Right lobe of liver (tissue), 6 donors: ENCODE data around the gene RNF8. TPM values are rescaled to one million over a fixed set of nuclear protein-coding genes. Genes with fewer than 3 reads are reported as not detected.

Source experiments
- ATAC-seq, 4 donors: fragments of 200-7000 bp; cut with Tn5 transposase; one replicate each; pipeline ENCODE4 v1.9.1; 2020; ENCODE audit warnings: mild to moderate bottlenecking in 4 of 4, moderate library complexity in 4 of 4
- DNase-seq, 3 donors: peaks; one replicate each; pipeline ENCODE4 v3.0.0-alpha.2; 2020
- H3K27ac ChIP-seq, 3 donors: fragments of 200-600 bp; one replicate each; pipeline ENCODE4 v1.8.0; 2022
- H3K27me3 ChIP-seq, 2 donors: fragments of 200-600 bp; one replicate each; pipeline ENCODE4 v1.8.0; 2022
- H3K36me3 ChIP-seq, 4 donors: fragments of 200-600 bp; sonication (generic) in 1 of 4; one replicate each; pipeline versions ENCODE4 v1.5.1 to v1.8.0; 2017 to 2022; ENCODE audit warnings: control low read depth in 1 of 4
- H3K4me1 ChIP-seq, 4 donors: fragments of 200-600 bp; sonication (generic) in 1 of 4; one replicate each; pipeline versions ENCODE4 v1.5.1 to v1.8.0; 2017 to 2022; ENCODE audit warnings: control low read depth in 1 of 4
- H3K4me3 ChIP-seq, 3 donors: fragments of 200-600 bp; one replicate each; pipeline ENCODE4 v1.8.0; 2022
- H3K9me3 ChIP-seq, 4 donors: fragments of 200-600 bp; sonication (generic) in 1 of 4; one replicate each; pipeline versions ENCODE4 v1.5.1 to v1.8.0; 2017 to 2022; ENCODE audit warnings: control low read depth in 1 of 4
- POLR2A ChIP-seq: fragments of 450-650 bp; IDR thresholded peaks from one replicate; pipeline ENCODE4 v1.6.1; 2017; ENCODE audit warnings: antibody characterized with exemption, mild to moderate bottlenecking
- WGBS: methylation state at CpG from one replicate; pipeline ENCODE4 v1.1.6; 2018; ENCODE audit warnings: low coverage, low lambda C conversion rate; ENCODE audit not compliant: insufficient coverage; ENCODE audit errors: missing lambda C conversion rate; 5-methylcytosine and 5-hydroxymethylcytosine counted together
- intact Hi-C, 2 donors: fragments of 100-400 bp; cut with DNase I; formaldehyde crosslinking; loops; one replicate each; pipeline versions ENCODE4 v1.11.2 to v1.14.1; 2022
- total RNA-seq, 6 experiments: library from RNA; depleted of rRNA in 2 of 6; stranded (reverse); fragments of >200 nt in 2 of 6; fragmentation: NEBNext Ultra II Directional in 3 of 6; extraction: Animal tissue kit (Norgen Biotek cat#: 25700) in 3 of 6; gene quantifications; one replicate each; pipeline versions ENCODE4 v1.1.0 to v1.2.4, GENCODE V29; 2016 to 2023
- TF ChIP-seq, protein P1 (sequence below), 4 donors: fragments of 200-600 bp in 3 of 4; fragments of 450-650 bp in 1 of 4; IDR thresholded peaks; one replicate each; pipeline versions ENCODE4 v1.5.1 to v1.8.0; 2016 to 2022; ENCODE audit warnings: antibody characterized with exemption in 4 of 4, mild to moderate bottlenecking in 2 of 4
- donor health status: DM: no; HTN: yes; CAD: no.
- donor health status: DM: no; HTN: no; CAD: no.
- donor health status: DM: no; HTN: no; CAD: no.
- donor health status: DM: no; HTN: yes; CAD: no.
- donor health status: DM: no; HTN: yes; CAD: no.

The RNF8 gene
- total RNA-seq, 6 experiments from 2014 or later = 4.3 to 7.1 (median 6.1) TPM

DNA sequence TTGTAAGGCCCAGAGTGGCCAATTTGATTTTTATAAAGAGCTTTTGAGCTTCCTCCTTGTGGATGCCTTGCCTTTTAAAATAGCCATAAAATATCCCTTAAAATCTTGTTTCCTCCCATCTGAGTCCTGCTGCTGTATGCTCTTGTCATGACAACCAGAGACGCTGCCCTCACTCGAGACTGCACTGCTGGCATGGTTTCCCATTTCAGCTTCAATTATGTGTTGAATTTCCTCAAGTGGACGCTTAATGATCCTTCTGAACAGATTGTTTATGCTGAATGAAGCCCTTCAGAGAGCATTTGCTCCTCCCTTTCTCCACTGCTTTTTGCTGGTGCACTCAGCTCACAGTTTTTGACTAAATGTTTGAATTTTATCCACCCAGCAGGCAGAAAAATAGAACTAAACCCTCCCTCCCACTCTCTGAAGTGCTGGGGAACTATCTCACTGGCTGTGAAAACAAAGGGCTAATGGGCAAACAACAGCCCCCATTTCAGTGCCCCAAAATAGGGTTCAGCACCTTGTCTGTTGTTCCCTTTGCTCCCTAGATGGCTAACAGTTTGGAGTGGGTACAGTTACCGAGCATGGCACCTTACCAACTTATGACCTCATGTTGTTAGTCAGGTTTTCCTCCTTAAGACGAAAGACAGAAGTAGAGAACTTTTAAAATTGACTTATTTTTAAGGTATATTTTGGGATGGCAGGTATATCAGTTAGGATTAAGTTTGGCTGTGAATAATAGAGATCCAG lies 45.5 kb upstream of the RNF8 start:
- intact Hi-C loops = no loop called here
- no peak overlapping the region for H3K4me3 ChIP-seq
- WGBS = 93% methylated on average over 4 of the region's 5 CpGs
- no peaks in the 10 kb centered on the region for H3K27me3 ChIP-seq
- no peak for ATAC-seq
- H3K27ac ChIP-seq = no peak overlapping the region
- no peaks in the 10 kb centered on the region for H3K36me3 ChIP-seq
- TF ChIP-seq POLR2A = no peak
- TF ChIP-seq, protein P1, sequence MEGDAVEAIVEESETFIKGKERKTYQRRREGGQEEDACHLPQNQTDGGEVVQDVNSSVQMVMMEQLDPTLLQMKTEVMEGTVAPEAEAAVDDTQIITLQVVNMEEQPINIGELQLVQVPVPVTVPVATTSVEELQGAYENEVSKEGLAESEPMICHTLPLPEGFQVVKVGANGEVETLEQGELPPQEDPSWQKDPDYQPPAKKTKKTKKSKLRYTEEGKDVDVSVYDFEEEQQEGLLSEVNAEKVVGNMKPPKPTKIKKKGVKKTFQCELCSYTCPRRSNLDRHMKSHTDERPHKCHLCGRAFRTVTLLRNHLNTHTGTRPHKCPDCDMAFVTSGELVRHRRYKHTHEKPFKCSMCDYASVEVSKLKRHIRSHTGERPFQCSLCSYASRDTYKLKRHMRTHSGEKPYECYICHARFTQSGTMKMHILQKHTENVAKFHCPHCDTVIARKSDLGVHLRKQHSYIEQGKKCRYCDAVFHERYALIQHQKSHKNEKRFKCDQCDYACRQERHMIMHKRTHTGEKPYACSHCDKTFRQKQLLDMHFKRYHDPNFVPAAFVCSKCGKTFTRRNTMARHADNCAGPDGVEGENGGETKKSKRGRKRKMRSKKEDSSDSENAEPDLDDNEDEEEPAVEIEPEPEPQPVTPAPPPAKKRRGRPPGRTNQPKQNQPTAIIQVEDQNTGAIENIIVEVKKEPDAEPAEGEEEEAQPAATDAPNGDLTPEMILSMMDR (IDR thresholded peaks at IDR 0.05) = no peak
- no peaks in the 10 kb centered on the region for H3K4me1 ChIP-seq
- H3K9me3 ChIP-seq = no peaks in the 10 kb centered on the region
- DNase-seq = no peak

DNA sequence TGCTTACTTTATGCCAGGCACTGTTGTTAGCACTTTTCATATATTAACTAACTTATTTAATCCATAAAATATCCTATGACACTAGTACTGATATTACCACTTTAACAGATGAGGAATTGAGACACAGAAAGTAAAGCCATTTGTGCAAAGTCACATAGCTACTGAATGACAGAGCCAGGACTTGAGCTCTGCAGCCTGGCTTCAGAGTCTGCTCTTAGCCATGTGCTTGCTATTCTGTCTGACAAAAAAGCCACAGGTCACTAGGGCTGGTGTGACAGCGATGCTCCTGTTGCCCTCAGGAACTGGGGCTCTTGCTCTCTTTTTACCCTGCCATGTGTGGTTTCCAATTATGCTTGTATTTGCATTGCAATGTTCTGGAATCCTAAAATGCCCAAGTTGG lies 44.7 kb upstream of the RNF8 start:
- intact Hi-C loops = no loop called here
- H3K36me3 ChIP-seq = peaks cover 0 to 3% (median 0%) of the 10 kb centered on the region in 4 donors
- WGBS = 100% methylated on average over 1 of the region's 1 CpG
- ATAC-seq (no peak), DNase-seq (no peak)
- no peak overlapping the region for H3K4me3 ChIP-seq
- H3K27ac ChIP-seq = no peak overlapping the region
- no peaks in the 10 kb centered on the region for H3K9me3 ChIP-seq
- H3K4me1 ChIP-seq = no peaks in the 10 kb centered on the region
- H3K27me3 ChIP-seq = no peaks in the 10 kb centered on the region
- TF ChIP-seq, protein P1 (IDR thresholded peaks at IDR 0.05) = no peak
- TF ChIP-seq POLR2A = no peak

DNA sequence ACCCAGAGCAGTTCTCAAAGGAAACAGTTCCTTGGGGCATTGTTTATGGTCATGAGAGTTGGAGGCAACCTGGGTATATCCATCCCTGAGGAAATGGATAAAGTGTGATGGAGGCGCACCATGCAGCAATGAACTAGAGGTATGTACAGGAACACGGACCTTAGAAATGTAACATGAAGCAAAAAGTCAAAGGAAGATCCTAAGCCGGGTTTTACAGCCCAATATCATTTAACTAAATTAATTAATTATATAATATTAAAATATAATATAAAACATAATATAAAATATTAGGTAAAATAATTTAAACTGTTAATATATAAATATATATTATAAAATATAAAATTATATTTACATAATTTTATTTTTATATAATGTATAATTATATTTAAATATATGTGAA lies 44.1 kb upstream of the RNF8 start:
- DNase-seq = no peak
- intact Hi-C loops = no loop called here
- Histone ChIP-seq H3K4me3 (no peak overlapping the region), H3K4me1 (no peaks in the 10 kb centered on the region), H3K27ac (no peak overlapping the region), H3K9me3 (no peaks in the 10 kb centered on the region), H3K36me3 (peaks cover 0 to 3% (median 0%) of the 10 kb centered on the region in 4 donors), H3K27me3 (no peaks in the 10 kb centered on the region)
- no peak for TF ChIP-seq POLR2A
- TF ChIP-seq, protein P1 (IDR thresholded peaks at IDR 0.05) = no peak
- 65% methylated on average over 3 of the region's 3 CpGs for WGBS
- no peak for ATAC-seq

DNA sequence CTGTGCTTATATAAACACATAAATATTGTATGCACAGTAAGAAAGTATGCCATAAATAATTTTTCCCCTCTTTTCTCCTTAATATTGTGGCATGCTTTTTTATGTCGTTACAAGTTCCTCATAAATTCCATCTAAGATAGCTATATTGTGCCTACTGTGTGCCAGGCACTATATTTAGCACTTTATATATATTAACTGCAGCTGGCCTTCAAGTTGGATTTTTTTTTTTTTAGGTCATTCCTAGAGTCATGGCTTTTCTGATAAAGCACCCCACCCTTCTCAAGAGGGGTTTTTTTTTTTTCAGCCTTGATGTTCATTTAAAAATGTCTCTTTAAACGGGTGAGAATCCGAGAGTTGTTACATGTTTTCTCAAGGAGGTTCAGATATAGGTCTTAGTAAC lies 42.8 kb upstream of the RNF8 start:
- 90% methylated on average over 3 of the region's 3 CpGs for WGBS
- intact Hi-C loops = no loop called here
- Histone ChIP-seq H3K27ac (no peak overlapping the region), H3K9me3 (no peaks in the 10 kb centered on the region), H3K36me3 (peaks cover 0 to 11% (median 4%) of the 10 kb centered on the region in 4 donors), H3K4me3 (no peak overlapping the region), H3K27me3 (no peaks in the 10 kb centered on the region), H3K4me1 (no peaks in the 10 kb centered on the region)
- ATAC-seq = no peak
- TF ChIP-seq, protein P1 (IDR thresholded peaks at IDR 0.05) = no peak
- TF ChIP-seq POLR2A = no peak
- no peak for DNase-seq
